HG03097 (cell line): Measurements from ENCODE around the gene LUC7L3.

Experiments used
- ATAC-seq: cut with Tn5 transposase; IDR thresholded peaks from one replicate; pipeline ENCODE4 v1.9.1; 2021; ENCODE audit not compliant: unreplicated experiment, low FRiP score

The LUC7L3 gene

GRCh38 chr17:50685691-50686493 lies 33.5 kb upstream of the LUC7L3 start:
- no peak for ATAC-seq

DNA sequence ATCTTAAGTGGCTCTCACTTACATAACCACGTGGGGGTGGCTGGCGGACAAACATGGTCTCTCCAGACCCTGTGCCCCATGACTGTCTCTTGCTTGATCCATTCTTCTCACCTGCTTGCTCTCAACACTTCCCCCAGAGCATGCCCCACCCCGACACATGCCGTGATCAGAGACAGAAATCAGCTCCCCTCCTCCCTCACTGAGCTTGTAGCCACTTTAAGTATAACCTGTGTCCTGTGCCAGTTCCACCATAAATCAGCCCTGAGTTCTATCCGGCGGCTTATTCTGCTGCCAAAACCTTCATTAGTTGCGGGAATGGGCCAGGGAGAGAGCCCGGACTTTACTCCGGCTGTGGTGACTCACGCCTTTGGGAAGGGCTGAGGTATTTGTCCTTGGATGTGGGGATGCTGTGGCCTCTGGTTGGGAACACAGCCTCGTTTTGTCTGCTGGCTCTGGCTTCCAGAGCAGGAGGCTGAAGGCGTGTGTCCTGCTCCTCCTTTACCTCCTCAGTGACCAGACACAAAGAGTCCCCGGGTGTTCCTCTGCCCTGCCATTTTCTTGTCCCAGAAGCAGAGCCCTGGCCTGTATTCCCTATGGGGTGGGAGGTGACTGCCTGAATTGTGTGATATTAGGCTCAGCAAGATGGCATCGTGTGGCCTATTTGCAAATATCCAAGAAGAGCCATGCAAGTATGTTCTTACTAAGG lies 32.8 kb upstream of the LUC7L3 start:
- no peak for ATAC-seq

- ATAC-seq = no peak
These were observed 32.0 kb upstream of the LUC7L3 start for GRCh38 chr17:50687200-50688066.

DNA sequence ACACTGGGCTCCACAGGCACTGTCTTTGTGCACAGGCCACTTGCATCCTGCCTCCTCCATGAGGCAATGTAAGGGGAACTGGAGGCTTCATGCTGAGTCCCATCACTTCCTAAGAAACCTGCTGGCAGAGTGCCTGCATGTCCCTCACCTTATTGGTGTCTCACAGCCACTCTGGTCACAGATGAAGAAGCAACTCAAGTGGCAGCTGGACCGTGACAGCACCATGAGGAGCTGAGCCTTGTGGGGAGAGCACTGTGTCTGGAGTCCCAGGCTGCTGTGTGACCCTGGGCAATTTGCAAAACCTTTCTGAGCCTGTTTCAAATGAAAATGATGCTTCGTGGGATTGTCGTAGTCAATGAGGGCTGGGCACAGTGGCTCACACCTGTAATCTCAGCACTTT lies 31.2 kb upstream of the LUC7L3 start:
- ATAC-seq = no peak

DNA sequence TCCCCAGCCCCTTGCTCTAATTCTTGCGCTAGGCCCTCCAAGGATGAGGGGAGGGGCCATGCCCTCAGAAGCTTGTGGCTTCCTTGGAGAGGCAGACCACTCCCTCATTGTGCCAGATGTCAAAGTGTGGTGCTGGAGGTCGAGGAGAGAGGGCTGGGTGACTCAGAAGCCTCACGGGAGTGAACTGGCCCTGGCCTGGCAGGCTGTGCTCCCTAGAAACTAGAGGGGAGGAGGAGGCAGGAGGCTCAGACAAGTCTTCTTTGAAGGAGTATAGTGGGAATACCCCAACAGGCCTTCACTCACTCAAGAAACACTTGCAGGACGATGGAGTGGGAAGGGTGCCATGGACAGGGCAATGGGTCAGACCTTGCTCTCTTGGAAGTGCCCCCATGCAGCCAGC lies 30.2 kb upstream of the LUC7L3 start:
- no peak for ATAC-seq

DNA sequence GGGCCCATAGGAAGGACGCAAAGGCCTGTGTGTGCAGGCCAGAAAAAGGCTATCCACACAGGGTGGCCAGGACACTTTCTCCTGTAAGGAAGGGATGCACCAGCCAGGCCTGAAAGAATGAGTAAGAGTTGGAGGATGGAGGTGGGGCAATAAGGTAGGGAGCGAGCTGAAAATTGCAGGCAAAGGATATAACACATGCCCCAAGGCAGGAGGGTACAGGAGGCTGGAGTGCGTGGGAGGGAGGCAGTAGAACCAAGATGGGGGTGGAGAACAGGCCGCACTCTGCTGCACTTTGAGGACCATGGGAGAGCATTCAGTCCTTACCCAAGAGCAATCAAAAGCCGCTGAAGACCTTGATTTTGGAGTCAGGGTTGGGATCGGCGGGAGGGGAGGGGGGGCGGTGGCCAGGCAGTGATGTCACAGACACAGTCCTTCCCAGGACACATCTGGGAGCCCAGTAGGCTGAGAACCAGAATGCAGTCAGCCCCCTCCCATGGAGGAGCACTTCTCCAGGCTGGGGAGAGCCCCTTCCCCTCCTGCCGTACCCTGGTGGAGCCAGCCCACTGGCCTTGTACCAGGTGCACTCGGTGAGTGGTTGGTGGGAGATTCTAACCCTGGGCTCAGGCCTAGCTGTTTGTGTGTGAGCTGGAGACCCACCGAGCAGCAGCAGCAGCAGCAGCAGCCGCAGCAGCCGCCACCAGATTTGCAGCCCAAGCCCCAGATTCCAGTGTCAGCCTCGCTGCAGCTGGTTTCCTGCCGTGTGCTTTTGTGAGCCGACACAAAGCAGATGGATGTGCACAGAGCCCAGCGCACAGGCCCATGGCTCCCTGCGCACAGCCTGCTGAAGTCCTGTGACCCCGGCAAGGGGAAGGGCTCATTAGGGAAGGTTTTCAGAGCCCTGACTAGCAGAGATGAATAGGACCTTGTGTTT lies 29.2 kb upstream of the LUC7L3 start:
- no peak for ATAC-seq

DNA sequence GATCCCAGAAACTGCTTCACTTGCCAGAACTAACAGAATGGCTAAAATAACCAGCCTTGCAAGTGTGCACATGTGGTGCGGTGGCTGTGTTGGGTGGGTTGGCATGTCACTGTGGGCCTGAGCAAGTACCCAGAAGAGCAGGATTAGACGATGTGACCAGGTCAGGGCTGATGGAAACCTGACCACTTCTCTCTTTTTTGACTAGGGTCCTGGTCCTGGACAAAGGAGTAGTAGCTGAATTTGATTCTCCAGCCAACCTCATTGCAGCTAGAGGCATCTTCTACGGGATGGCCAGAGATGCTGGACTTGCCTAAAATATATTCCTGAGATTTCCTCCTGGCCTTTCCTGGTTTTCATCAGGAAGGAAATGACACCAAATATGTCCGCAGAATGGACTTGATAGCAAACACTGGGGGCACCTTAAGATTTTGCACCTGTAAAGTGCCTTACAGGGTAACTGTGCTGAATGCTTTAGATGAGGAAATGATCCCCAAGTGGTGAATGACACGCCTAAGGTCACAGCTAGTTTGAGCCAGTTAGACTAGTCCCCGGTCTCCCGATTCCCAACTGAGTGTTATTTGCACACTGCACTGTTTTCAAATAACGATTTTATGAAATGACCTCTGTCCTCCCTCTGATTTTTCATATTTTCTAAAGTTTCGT lies 28.4 kb upstream of the LUC7L3 start:
- no peak for ATAC-seq

- no peak for ATAC-seq
These were observed 27.6 kb upstream of the LUC7L3 start for GRCh38 chr17:50691550-50692447.

- no peak for ATAC-seq
These were observed 26.9 kb upstream of the LUC7L3 start for GRCh38 chr17:50692448-50693035.

DNA sequence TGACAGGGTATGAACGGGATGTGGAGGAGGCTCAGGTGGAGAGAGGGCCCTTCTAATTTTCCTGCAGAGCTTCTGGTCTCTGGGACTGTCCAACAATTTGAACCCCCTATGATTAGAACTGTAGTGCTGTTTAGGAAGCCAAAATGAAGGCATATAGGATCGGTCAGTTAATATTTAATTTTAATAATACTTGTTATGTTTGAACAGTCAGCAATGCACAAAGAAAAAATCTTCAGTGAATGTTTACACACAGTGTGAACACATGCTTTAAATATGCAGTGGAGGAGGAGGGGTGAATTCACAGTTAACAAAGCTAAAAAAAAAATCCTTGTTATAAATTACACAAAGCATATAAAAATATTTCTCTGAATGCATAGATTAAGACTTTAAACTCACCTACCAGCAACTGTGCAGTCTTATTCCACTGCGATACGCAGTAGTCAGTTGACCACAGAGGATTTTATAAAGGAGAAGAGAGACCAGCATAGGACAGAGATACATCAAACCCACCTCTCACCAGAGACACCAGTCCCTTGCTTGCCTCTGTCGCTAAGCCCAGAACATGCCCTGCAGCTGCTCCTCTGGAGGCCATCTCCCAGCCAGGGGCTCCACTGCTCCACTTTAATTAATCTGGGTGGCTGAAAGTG lies 26.2 kb upstream of the LUC7L3 start:
- no peak for ATAC-seq

DNA sequence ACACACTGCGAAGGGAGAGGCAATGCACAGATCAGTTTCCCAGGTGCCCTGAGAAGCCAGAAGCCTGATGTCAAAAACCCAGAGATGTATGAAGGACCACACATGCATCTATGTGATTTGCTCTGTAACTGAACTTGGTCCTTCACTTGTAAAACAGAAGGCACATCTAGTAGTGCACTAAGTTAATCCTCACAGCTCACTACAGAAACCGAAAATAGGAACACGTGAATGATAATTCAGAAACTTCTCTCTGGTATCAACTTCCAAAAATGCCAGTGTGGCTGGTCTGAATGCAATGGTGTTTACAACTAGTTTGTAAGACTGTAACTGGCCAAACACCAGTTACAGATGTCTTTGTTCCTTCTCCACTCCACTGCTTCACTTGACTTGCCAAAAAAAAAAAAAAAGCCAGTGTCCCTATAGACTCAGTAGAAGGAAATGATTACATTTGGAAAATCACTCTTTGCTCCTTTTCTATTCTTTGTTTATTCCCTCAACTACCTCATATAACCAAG lies 23.0 kb upstream of the LUC7L3 start:
- no peak for ATAC-seq

- no peak for ATAC-seq
These were observed 22.3 kb upstream of the LUC7L3 start for GRCh38 chr17:50697062-50697461.

DNA sequence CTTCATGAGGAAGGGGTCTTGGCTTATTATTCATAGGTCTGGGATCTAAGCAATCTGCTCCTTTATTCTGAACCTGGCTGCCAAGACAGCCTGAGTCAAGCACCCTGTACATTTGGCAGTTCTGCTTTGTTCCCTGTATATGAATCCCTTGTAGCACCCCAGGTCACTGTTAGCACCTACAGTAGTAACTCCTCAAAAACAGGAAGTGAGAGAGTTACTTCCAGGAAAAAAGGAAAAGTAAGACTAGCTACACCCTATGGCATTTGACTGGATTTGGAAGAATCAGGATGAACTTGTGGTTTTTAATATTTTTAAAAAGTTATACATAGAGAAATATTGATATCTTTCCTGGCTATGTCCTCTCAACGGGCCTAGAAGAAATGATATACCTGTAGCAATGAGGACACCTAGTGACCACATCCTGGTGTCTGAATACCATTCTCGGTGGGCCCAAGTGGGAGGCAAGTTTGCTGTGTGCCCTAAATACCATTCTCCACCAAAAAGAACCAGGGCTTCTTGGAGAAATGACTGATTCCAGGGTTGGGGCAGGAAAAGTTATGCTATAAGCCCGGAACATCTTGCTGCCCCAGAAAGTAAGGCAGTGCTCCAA lies 21.6 kb upstream of the LUC7L3 start:
- no peak for ATAC-seq

- no peak for ATAC-seq
These were observed 20.0 kb upstream of the LUC7L3 start for GRCh38 chr17:50699410-50699809.

GRCh38 chr17:50703162-50703561 lies 16.2 kb upstream of the LUC7L3 start:
- ATAC-seq = no peak

DNA sequence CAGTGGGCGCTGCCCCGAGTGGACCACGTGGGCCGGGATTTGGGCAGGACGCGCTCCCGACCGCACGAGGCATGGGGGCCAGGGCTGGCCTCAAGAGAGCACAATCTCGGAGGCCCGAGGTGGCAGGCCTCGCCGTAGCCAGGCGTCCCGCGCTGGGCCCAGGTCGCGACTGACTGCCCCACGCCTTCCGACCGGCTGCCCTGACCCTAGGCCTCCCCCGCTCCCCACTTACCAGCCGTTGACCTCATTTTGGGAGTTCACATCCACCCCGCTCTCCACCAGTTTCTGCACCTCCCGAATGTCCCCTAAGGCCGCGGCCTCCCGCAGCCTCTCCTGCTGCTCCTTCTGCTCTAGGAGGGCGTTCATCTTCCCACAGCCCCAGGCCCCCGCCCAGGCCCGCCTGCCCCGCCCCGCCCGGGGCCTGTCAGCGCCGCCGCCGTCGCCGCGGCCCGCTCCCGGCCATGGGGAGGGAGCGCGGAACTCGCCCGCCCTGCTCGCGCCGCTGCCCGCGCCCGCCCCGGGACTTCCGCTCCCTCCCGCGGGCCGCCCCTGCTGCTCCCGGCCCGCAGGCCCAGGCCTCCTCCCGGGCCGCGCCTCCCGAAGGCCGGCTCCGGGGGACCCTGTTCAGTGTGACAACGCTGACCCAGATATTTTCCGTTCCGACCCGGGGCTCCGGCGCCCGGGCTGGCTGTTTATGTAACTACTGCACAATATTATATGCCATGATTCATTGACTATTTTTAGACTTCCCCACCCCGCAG lies 11.9 kb upstream of the LUC7L3 start, which contains the start of gene ANKRD40:
ANKRD40 (minus strand) TSS at position 626 of the 761 bp plus-strand sequence; CDS start at position 366, 260 bp downstream.
- peak; percentile 91 for ATAC-seq
